ENCODE results near the gene G0S2.

GRCh38 chr1:209710093-209710492, 34.9 kb downstream of the G0S2 start:
- TF ChIP-seq CTCF (IDR thresholded peaks at IDR 0.05) (no peak), EP300 (IDR thresholded peaks at IDR 0.05; ENCODE audit: low read depth) (no peak)

Data from transverse colon (tissue), 3 donors.